K562 (cell line): ENCODE data around the gene DNAI1. TPM values are rescaled to one million over a fixed set of nuclear protein-coding genes. Genes with fewer than 3 reads are reported as not detected.

Source experiments
- CC2D1A ChIP-seq: fragments of 450-650 bp; IDR thresholded peaks from 2 replicates; pipeline ENCODE4 v1.6.1; 2017; ENCODE audit warnings: mild to moderate bottlenecking
- FIP1L1 ChIP-seq: fragments of 200-400 bp; formaldehyde crosslinking; IDR thresholded peaks from 2 replicates; pipeline ENCODE4 v1.6.1; 2018; ENCODE audit warnings: mild to moderate bottlenecking, low read depth, low read length; ENCODE audit not compliant: poor library complexity, severe bottlenecking
- JUN ChIP-seq, 2 experiments: sonication (generic) in 1 of 2; formaldehyde crosslinking in 1 of 2; IDR thresholded peaks; 2 replicates each; pipeline versions ENCODE4 v1.6.1 to v1.8.0; 2012 to 2022; ENCODE audit warnings: borderline replicate concordance in 2 of 2, mild to moderate bottlenecking in 2 of 2, improper control_type of control experiment in 1 of 2, low read depth in 1 of 2, low read length in 1 of 2, missing genetic modification reagents in 1 of 2
- KAT8 ChIP-seq: fragments of 450-650 bp; IDR thresholded peaks from 2 replicates; pipeline ENCODE4 v1.6.1; 2016; ENCODE audit warnings: low read depth, mild to moderate bottlenecking
- MCM2 ChIP-seq: fragments of 450-650 bp; IDR thresholded peaks from 2 replicates; pipeline ENCODE4 v1.6.1; 2017; ENCODE audit warnings: low read depth, mild to moderate bottlenecking
- RBFOX2 ChIP-seq: fragments of 200-400 bp; formaldehyde crosslinking; IDR thresholded peaks from 2 replicates; pipeline ENCODE4 v1.6.1; 2017; ENCODE audit warnings: low read depth, mild to moderate bottlenecking, low read length, moderate library complexity
- TCF3 ChIP-seq: sonication (generic); formaldehyde crosslinking; IDR thresholded peaks from 2 replicates; pipeline ENCODE4 v1.4.0; 2020; ENCODE audit warnings: mild to moderate bottlenecking, missing genetic modification reagents
- ZNF318 ChIP-seq, 2 experiments: fragments of 450-650 bp; IDR thresholded peaks; 2 replicates each; pipeline ENCODE4 v1.6.1; 2016; ENCODE audit warnings: mild to moderate bottlenecking in 2 of 2, borderline replicate concordance in 1 of 2, low read depth in 1 of 2, moderate library complexity in 1 of 2
- ZNF354B ChIP-seq: fragments of 250-450 bp; sonication (Bioruptor Pico); IDR thresholded peaks from 2 replicates; pipeline ENCODE4 v1.4.0; 2020
- ZNF431 ChIP-seq: sonication (generic); formaldehyde crosslinking; IDR thresholded peaks from 2 replicates; pipeline ENCODE4 v1.8.0; 2022; ENCODE audit warnings: mild to moderate bottlenecking, missing genetic modification reagents
- ZNF644 ChIP-seq: fragments of 200-800 bp; sonication (Bioruptor generic); IDR thresholded peaks from 2 replicates; pipeline ENCODE4 v1.6.1; 2016; ENCODE audit warnings: low read depth, missing genetic modification characterization, missing compliant biosample characterization
- polyA plus RNA-seq, 8 experiments: library from polyadenylated mRNA; depleted of rRNA in 4 of 8; stranded (reverse) in 5 of 8; unstranded in 3 of 8; fragments of >200 nt; fragmentation: Nextera tagmentation in 2 of 8; fragmentation: Illumina TruSeq in 1 of 8; extraction: Ambion mirVana in 2 of 8; extraction: Trizol in 1 of 8; gene quantifications; 2 replicates each; pipeline versions ENCODE4 v1.2.1 to v1.2.3, GENCODE V29; 2011 to 2014; ENCODE audit warnings: inconsistent platforms in 1 of 8, missing spikeins in 1 of 8
- total RNA-seq, 7 experiments: library from RNA; depleted of rRNA in 6 of 7; stranded (reverse); fragments of >200 nt in 6 of 7; fragmentation: Illumina TruSeq in 2 of 7; extraction: Trizol in 2 of 7; gene quantifications; 2 replicates each; pipeline versions ENCODE4 v1.2.1 to v1.2.3, GENCODE V29; 2011 to 2021; ENCODE audit warnings: low replicate concordance in 1 of 7
- TF ChIP-seq, protein P1 (sequence below): IDR thresholded peaks from 2 replicates; pipeline ENCODE4 v1.6.1; 2011; ENCODE audit warnings: borderline replicate concordance, low read depth, mild to moderate bottlenecking, moderate library complexity, low read length; ENCODE audit not compliant: insufficient read depth, poor library complexity, severe bottlenecking

The DNAI1 gene
- total and polyA plus RNA-seq, 9 of the 15 experiments (the other 6 are each of a cell fraction or from before 2014, with no cell fraction given) = 0.01 to 0.17 (median 0.04) TPM; not detected in 6

DNA sequence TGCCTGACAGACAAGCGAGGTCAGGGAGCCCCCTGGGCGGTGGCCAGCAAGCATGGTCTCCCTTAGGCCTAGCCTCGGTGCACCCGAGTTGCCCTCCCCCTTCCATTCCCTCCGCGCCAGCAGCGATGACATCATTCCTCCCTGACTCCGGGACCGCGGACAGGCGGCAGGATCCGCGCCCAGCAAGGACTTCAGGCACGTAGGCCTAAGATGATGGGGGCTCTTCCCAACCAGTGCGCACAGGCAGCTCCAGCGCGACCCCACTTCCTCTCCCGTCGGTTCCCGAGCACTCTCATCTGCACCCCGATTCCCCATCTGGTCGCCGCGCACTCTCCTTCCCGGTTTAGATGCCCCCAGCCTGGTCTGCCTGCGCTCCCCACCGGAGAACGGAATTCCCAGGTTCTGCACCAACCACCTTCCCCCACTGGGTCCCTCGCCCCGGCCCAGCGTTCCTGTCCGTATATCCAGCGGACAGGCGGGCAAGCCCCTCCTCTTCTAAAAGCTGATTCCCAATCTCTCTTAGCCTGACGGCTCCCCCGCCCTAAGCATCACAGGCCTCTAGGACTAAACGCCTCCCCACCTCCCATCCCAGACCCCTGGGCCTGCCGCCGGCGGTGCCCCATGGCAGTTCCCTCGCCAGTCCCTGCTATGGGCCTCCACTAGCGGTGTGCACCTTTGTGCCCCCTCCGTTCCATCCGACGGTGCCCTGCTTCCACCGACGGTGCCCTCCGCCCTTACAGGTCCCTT, 1.2 kb upstream of the DNAI1 start (continued):
- no peak for TF ChIP-seq ZNF318 (IDR thresholded peaks at IDR 0.05; ENCODE audit: borderline replicate concordance in 1 of 2, low read depth in 1 of 2)
- TF ChIP-seq TCF3 (CRISPR knock-in tag) = no peak
- TF ChIP-seq, protein P1, sequence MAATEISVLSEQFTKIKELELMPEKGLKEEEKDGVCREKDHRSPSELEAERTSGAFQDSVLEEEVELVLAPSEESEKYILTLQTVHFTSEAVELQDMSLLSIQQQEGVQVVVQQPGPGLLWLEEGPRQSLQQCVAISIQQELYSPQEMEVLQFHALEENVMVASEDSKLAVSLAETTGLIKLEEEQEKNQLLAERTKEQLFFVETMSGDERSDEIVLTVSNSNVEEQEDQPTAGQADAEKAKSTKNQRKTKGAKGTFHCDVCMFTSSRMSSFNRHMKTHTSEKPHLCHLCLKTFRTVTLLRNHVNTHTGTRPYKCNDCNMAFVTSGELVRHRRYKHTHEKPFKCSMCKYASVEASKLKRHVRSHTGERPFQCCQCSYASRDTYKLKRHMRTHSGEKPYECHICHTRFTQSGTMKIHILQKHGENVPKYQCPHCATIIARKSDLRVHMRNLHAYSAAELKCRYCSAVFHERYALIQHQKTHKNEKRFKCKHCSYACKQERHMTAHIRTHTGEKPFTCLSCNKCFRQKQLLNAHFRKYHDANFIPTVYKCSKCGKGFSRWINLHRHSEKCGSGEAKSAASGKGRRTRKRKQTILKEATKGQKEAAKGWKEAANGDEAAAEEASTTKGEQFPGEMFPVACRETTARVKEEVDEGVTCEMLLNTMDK = no peak
- no peak for TF ChIP-seq MCM2
- no peak for TF ChIP-seq KAT8
- peak; percentile 61; the same call in 1 of the 2 replicates for TF ChIP-seq RBFOX2
- TF ChIP-seq CC2D1A = no peak
- no peak for TF ChIP-seq FIP1L1
- no peak for TF ChIP-seq ZNF354B
- TF ChIP-seq ZNF644 (tag) = no peak
- peak; percentile 49; the same call in 1 of the 2 replicates for TF ChIP-seq JUN (IDR thresholded peaks at IDR 0.05; ENCODE audit: borderline replicate concordance, low read depth, low read length)
- TF ChIP-seq JUN (CRISPR knock-in tag; IDR thresholded peaks at IDR 0.05; ENCODE audit: borderline replicate concordance) = no peak
- no peak for TF ChIP-seq ZNF431
